Stimulated activated CD4-positive, alpha-beta T cell treated with anti-CD3 and anti-CD28 coated beads, Interleukin-4, amount 100 ng/mL, for 48 hours (primary cell): ENCODE data around the gene CHTF18.

Source experiments
- DNase-seq, 2 donors: peaks; one replicate each; pipeline ENCODE4 v3.0.0-alpha.2; 2020; ENCODE audit warnings: low read depth in 2 of 2

The CHTF18 gene

GRCh38 chr16:760545-761343 is 27.7 kb upstream of the CHTF18 start, which contains the start of gene MSLN:
TSS of gene MSLN (plus strand) at chr16:760734. CDS start at chr16:762681, 1,947 bp downstream.
- DNase-seq, result no peak

GRCh38 chr16:761625-762513 is 26.6 kb upstream of the CHTF18 start:
- no peak for DNase-seq

GRCh38 chr16:762595-763268 is 25.7 kb upstream of the CHTF18 start:
- no peak for DNase-seq

- DNase-seq, result no peak
These were observed 24.8 kb upstream of the CHTF18 start for GRCh38 chr16:763369-764183.

GRCh38 chr16:764184-764750 is 24.2 kb upstream of the CHTF18 start:
- no peak for DNase-seq

- no peak for DNase-seq
These were observed 23.5 kb upstream of the CHTF18 start for GRCh38 chr16:764848-765487.

GRCh38 chr16:765488-765865 is 22.9 kb upstream of the CHTF18 start:
- DNase-seq, result no peak

GRCh38 chr16:766008-766819 is 22.2 kb upstream of the CHTF18 start:
- DNase-seq, result no peak

- no peak for DNase-seq
These were observed 21.4 kb upstream of the CHTF18 start for GRCh38 chr16:766820-767640.

- no peak for DNase-seq
These were observed 20.6 kb upstream of the CHTF18 start for GRCh38 chr16:767743-768235.

GRCh38 chr16:768428-768827 is 20.0 kb upstream of the CHTF18 start:
- DNase-seq, result no peak

GRCh38 chr16:769184-769784 is 19.1 kb upstream of the CHTF18 start:
- no peak for DNase-seq

GRCh38 chr16:769934-770333 is 18.5 kb upstream of the CHTF18 start:
- DNase-seq, result no peak

GRCh38 chr16:770411-770810 is 18.0 kb upstream of the CHTF18 start:
- no peak for DNase-seq

- no peak for DNase-seq
These were observed 15.5 kb upstream of the CHTF18 start for GRCh38 chr16:772959-773358.

GRCh38 chr16:774086-775001 is 14.1 kb upstream of the CHTF18 start:
- no peak for DNase-seq

- DNase-seq, result no peak
These were observed 13.1 kb upstream of the CHTF18 start for GRCh38 chr16:775236-775796.
